Measurements from ENCODE around the gene MTG1.
"Not testable (repeated sequence)": the region's sequence is repeated elsewhere in the genome, so short reads cannot be mapped to it uniquely, and the experiment has no call there.

Gene MTG1

GRCh38 chr10:133454204-133454893, 60.4 kb downstream of the MTG1 start:
- no peak for DNase-seq

DNA sequence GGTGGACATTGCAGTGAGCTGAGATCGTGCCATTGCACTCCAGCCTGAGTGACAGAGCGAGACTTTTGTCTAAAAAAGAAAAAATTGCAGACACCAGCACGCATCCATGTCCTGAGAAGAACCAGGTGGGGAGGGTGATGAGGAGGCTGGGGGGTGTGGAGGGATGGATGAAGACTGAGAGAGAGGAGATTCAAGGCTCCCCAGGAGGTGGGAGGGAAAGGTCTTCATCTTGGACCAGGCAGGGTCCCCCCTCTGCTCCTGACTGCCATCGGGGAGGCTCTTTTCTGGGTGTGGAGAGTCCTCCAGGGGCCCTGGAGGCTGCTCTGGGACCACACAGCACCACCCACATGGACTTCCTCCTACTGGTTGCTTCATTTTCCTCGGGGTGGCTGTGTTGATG, 61.2 kb downstream of the MTG1 start:
- no peak for DNase-seq

DNA sequence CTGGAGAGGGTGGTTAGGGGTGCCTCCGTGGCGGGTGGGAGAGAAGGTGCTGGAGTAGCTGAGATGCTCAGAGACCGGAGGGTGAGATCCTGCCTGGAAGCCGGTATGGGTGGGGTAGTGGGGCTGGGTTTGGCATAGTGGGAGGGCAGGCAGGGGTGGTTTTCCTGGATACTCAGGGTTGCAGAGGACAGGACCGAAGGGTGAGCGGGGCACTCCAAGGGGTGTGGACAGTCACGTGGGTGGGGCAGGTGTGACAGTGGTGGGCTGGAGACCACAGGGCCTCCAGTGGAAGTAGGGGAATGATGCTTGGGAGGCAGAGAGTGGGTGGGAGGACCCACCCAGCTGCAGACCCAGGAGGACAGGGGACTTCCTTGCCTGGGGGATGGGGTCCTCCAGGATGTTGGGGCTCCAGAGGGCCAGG, 61.7 kb downstream of the MTG1 start:
- no peak for DNase-seq

- DNase-seq, result no peak
Observed at GRCh38 chr10:133456041-133456951, 62.3 kb downstream of the MTG1 start.

DNA sequence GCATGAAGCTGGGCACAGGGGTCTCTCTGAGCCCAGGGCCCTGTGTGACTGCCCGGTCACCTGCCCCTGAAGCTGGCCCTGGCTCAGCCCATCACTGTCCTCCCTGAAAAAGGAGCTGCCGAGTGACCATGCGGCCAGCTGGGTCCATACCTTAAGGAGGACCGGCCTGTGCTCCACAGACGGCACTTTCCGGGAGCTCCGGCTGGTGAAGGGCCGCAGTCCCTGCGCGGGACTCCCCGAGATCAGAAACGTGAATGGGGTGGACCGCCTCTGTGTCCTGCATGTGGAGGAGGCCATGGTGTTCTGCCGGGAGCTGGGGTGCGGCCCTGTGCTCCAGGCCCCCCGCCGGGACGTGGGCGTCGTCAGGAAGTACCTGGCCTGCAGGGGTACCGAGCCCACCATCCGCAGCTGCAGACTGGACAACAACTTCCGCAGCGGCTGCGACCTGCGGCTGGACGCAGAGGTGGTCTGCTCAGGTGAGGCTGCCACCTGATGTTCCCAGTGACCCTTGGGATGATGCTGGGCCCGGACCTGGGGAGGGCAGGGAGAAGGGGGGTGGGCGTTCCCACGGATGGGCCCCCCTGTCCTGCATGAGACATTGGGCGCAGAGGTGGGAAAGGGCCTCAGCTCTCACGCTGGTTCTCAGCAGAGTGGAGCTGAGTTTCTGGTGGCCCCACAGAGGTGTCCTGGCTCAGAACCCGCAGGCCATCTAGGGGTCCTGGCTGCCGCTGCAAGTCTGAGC, 63.3 kb downstream of the MTG1 start:
- DNase-seq, result no peak

DNA sequence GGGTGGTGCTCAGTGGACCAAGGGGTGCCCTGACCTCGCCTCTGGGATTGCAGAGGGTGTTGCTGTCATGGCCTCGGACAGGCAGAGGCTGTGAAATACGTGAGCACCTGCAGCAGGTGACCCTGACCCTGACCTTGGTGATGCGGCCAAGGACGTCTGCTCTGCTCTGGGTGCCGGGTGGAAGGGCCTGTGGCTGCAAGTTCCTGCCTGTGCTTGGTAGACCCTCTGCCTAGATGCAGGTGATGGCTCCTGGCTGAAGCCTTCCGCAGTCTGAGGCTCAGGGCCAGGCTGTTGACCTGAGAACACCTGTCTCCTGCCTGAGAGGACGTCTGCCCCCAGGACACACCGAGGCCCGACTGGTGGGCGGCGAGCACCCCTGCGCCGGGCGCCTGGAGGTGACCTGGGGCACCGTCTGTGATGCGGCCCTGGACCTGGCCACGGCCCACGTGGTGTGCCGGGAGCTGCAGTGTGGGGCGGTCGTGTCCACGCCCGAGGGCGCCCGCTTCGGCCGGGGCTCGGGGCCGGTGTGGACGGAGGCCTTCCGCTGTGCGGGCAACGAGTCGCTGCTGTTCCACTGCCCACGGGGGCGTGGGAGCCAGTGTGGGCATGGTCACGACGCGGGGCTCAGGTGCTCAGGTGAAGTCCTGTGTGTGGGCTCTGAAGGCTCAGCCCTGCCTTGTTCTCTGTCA, 64.2 kb downstream of the MTG1 start:
- DNase-seq, result no peak

DNA sequence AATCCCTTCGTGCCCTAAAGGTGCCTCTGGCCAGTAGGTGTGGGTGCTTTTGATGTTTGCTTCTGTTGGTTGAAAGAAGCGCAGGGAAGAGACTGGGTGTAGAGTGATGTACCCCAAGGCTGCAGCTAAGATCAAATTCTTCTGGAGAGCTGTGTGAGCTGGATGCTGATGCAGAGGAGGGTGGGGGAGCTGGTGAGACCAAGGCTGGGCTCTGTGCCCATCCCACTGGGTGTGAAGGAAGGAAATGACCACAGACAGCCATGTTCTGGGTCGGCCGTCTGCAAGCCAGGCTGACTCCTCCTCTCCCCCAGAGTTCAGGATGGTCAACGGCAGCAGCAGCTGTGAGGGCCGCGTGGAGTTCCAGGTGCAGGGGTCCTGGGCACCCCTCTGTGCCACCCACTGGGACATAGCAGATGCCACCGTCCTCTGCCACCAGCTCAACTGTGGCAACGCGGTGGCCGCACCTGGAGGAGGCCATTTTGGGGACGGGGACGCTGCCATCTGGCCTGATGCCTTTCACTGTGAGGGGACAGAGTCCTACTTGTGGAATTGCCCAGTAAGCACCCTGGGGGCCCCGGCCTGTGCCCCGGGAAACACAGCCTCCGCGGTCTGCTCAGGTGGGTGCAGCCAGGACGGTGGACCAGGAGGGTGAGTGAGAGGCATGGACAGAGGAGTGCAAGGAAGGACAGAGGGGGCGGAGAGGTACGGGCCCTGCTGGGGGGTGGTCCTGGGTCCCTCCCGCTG, 64.9 kb downstream of the MTG1 start:
- DNase-seq, result no peak

- DNase-seq, result no peak
Observed at GRCh38 chr10:133459454-133460207, 65.7 kb downstream of the MTG1 start.

- DNase-seq, result no peak
Observed at GRCh38 chr10:133460208-133460769, 66.3 kb downstream of the MTG1 start.

DNA sequence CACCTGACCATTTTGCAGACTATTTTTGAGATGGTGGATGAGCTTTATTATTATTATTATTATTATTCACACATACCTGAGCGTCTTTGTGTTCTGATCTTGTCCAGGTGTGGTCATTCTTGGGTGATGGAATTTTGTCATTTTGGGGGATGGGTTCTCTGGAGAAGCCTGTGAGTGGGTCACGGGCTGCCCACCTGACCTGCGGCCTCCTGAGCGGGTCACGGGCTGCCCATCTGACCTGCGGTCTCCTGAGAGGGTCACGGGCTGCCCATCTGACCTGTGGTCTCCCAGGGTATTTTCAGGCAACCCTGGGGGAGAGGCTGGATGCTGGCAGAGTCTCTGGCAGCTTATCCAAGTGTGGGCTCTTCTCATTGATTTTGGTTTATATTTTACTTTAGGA, 67.1 kb downstream of the MTG1 start:
- no peak for DNase-seq

GRCh38 chr10:133461841-133462240, 67.9 kb downstream of the MTG1 start:
- no peak for DNase-seq

- DNase-seq, result no peak
Observed at GRCh38 chr10:133462512-133463305, 68.8 kb downstream of the MTG1 start.

- no peak for DNase-seq
Observed at GRCh38 chr10:133464582-133465031, 70.7 kb downstream of the MTG1 start.

DNA sequence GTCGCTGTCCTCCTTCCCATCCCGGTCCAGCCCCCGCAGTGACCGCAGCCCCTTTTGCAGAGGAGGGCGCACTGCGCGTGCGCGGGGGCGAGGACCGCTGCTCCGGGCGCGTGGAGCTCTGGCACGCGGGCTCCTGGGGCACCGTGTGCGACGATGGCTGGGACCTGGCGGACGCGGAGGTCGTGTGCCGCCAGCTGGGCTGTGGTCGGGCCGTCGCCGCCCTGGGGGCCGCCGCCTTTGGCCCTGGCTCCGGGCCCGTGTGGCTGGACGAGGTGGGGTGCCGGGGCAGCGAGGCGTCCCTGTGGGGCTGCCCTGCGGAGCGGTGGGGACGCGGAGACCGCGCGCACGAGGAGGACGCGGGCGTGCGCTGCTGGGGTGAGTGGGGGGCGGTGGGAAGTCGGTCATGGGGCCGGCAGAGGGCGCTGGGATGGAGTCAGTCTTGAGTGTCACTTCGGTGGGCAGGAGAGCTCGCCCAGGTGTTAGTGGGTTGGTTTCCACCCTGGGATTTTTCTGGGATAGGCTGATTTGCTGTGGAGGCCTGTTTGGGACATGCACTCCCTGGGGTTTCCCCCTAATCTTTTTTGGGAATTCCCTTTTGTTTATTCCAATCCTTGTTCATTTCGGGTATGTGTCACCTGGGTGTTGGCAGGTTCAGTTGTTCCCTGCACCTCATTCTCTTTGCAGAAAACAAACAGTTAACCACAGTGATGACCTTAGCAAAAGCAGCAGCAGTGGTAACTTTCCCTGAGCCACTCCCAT, 71.4 kb downstream of the MTG1 start:
- DNase-seq, result no peak

DNA sequence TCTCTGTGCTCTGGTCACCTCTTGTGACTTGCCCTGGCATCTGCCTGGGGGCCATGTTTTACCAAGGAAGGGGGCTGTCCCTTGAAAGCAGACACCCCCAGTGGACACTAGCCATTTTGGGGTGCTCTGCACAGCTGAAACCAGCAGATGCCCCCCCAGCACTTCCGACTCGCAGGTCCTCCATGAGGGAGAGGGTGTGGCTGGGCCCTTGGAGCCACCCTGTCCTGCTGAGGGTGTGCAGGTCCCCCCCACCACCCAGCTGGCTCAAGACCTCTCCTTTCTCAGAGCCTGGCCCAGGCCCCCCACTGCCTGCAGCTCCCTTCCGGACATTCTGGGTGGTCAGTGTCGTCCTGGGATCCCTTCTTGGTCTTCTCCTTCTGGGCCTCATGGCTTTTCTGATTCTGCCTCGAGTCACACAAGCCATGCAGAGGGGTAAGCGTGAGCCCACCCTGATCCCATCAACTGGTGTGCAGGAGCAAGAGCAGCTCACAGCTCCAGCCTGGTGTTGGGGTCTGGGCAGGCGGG, 72.1 kb downstream of the MTG1 start:
- DNase-seq, result no peak

DNA sequence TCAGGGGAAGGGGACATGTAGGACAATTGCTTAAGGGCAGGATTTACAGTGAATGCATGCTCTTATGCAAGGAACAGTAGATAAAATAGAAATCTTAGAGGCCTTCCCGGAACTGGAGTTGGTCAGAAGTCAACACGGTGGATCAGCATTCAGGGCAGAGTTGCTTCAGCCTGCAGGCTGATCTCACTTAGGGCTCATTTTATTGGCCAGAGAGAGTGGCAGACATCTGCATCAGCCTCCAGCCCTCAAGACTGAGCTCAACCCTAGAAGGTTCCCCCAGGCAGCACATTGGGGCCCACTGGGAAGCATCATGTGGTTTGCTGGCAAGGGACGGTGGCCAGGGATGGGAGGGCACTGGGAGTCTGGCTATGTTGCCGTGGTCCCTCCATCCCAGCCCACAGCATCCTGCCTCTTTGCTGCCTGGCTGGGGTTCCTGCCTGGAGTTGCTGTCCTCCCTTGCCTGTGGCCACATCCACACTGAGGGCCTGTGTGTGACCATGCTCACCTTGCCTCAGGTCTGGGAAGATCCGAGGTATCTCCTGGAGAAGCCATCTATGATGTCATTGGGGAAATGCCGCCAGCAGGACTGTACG, 72.8 kb downstream of the MTG1 start:
- no peak for DNase-seq

GRCh38 chr10:133467286-133467911, 73.4 kb downstream of the MTG1 start:
- DNase-seq, result no peak

- not testable (repeated sequence) for DNase-seq
Observed at GRCh38 chr10:133469205-133469604, 75.2 kb downstream of the MTG1 start.

Measured in NCI-H524 (cell line).